Activated effector memory CD4-positive, alpha-beta T cell treated with Interleukin-2 at 50 U/mL for 16 hours (primary cell): ENCODE results near the gene CRYBG2.

ENCODE experiments used
- DNase-seq: peaks from one replicate; pipeline ENCODE4 v3.0.0-alpha.2; 2020

CRYBG2 gene

GRCh38 chr1:26290122-26290881 lies 63.6 kb downstream of the CRYBG2 start:
- no peak for DNase-seq

GRCh38 chr1:26289158-26290059 lies 64.5 kb downstream of the CRYBG2 start:
- DNase-seq = no peak

- peak; percentile 62 for DNase-seq
Observed at GRCh38 chr1:26288311-26288941, 65.5 kb downstream of the CRYBG2 start.

GRCh38 chr1:26287811-26288210 lies 66.1 kb downstream of the CRYBG2 start:
- DNase-seq = no peak

GRCh38 chr1:26287033-26287711 lies 66.8 kb downstream of the CRYBG2 start:
- DNase-seq = peak; percentile 81

- no peak for DNase-seq
Observed at GRCh38 chr1:26286064-26286416, 67.9 kb downstream of the CRYBG2 start.

- DNase-seq = no peak
Observed at GRCh38 chr1:26285366-26286063, 68.4 kb downstream of the CRYBG2 start.

- DNase-seq = peak; percentile 91
Observed at GRCh38 chr1:26284597-26285347, 69.2 kb downstream of the CRYBG2 start.

GRCh38 chr1:26283871-26284596 lies 69.9 kb downstream of the CRYBG2 start:
- DNase-seq = no peak

GRCh38 chr1:26283279-26283853 lies 70.6 kb downstream of the CRYBG2 start:
- DNase-seq = no peak

- DNase-seq = no peak
Observed at GRCh38 chr1:26282401-26282918, 71.5 kb downstream of the CRYBG2 start.

- DNase-seq = no peak
Observed at GRCh38 chr1:26281971-26282370, 72.0 kb downstream of the CRYBG2 start.

GRCh38 chr1:26281091-26281958 lies 72.6 kb downstream of the CRYBG2 start:
- DNase-seq = no peak

- DNase-seq = no peak
Observed at GRCh38 chr1:26280333-26281042, 73.4 kb downstream of the CRYBG2 start.

GRCh38 chr1:26279456-26280332 lies 74.2 kb downstream of the CRYBG2 start, which contains the start of gene SH3BGRL3:
Gene SH3BGRL3 (plus strand): TSS chr1:26280086. CDS start chr1:26280156, 70 bp downstream.
- peak; percentile 82 for DNase-seq

GRCh38 chr1:26278724-26279455 lies 75.0 kb downstream of the CRYBG2 start:
- no peak for DNase-seq

GRCh38 chr1:26278303-26278702 lies 75.6 kb downstream of the CRYBG2 start:
- DNase-seq = no peak
